ENCODE data around the gene PRIM2. TPM values are rescaled to one million over a fixed set of nuclear protein-coding genes. Genes with fewer than 3 reads are reported as not detected.

PRIM2 gene
- total and polyA plus RNA-seq, 9 donors, result 5.9 to 12.0 (median 9.8) TPM

DNA sequence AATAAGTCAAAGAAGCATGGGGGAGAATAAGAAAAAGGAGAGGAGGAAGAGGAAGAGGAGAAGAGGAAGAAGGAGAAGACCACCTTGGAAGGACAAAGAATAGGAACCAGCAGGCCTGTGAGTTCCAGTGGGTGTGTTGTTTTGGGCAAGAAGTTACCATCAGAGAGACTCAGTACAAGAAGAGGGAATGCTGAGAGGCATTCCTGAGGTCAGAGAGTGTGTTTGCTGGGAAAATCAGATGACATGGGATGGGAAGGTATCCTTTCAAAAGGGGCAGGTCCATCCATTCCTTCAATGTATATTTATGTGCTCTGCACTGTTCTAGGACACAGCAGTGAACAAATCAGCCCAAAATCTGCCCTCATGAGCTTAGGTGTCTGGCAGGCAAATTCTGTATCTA lies 40.5 kb upstream of the PRIM2 start:
- intact Hi-C loops (cut with DNase I), result no loop called here
- no peaks in the 10 kb centered on the region for H3K27me3 ChIP-seq
- H3K27ac ChIP-seq, result no peak overlapping the region
- H3K4me3 ChIP-seq, result no peak overlapping the region
- H3K9me3 ChIP-seq, result no peaks in the 10 kb centered on the region
- TF ChIP-seq POLR2A (IDR thresholded peaks at IDR 0.05) (no peak), EP300 (IDR thresholded peaks at IDR 0.05) (no peak)
- TF ChIP-seq, protein P1, sequence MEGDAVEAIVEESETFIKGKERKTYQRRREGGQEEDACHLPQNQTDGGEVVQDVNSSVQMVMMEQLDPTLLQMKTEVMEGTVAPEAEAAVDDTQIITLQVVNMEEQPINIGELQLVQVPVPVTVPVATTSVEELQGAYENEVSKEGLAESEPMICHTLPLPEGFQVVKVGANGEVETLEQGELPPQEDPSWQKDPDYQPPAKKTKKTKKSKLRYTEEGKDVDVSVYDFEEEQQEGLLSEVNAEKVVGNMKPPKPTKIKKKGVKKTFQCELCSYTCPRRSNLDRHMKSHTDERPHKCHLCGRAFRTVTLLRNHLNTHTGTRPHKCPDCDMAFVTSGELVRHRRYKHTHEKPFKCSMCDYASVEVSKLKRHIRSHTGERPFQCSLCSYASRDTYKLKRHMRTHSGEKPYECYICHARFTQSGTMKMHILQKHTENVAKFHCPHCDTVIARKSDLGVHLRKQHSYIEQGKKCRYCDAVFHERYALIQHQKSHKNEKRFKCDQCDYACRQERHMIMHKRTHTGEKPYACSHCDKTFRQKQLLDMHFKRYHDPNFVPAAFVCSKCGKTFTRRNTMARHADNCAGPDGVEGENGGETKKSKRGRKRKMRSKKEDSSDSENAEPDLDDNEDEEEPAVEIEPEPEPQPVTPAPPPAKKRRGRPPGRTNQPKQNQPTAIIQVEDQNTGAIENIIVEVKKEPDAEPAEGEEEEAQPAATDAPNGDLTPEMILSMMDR (IDR thresholded peaks at IDR 0.05), result no peak
- H3K4me1 ChIP-seq (ENCODE audit: insufficient read depth), result no peaks in the 10 kb centered on the region
- no peaks in the 10 kb centered on the region for H3K36me3 ChIP-seq
- no peak for DNase-seq

DNA sequence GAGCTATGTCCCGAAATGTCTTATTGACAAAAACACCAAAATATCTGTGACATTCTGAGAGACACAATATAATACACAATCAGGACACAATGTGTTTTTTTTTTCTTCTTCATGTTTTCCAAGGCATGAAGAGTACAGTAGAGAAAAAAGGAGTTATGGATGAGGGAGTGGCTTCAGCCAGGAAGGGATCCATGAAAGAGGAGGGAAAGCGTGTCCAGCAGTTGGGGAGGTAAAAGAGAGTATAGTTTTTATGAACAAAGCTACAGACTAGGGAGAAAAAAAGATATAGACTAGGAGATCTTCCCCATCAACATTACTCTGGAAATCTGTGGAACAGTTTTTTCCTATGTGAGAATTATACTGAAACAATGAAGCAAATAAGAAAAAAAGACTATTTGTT lies 38.9 kb upstream of the PRIM2 start:
- no peaks in the 10 kb centered on the region for H3K36me3 ChIP-seq
- H3K4me3 ChIP-seq, result no peak overlapping the region
- no peaks in the 10 kb centered on the region for H3K27me3 ChIP-seq
- H3K4me1 ChIP-seq (ENCODE audit: insufficient read depth), result no peaks in the 10 kb centered on the region
- H3K9me3 ChIP-seq, result no peaks in the 10 kb centered on the region
- no peak overlapping the region for H3K27ac ChIP-seq
- WGBS, 3 donors, result 92 to 97% (median 96%) methylated on average over 2 of the region's 2 CpGs
- intact Hi-C loops (cut with DNase I), result no loop called here
- DNase-seq, result no peak
- TF ChIP-seq POLR2A (IDR thresholded peaks at IDR 0.05), result no peak
- TF ChIP-seq EP300 (IDR thresholded peaks at IDR 0.05), result no peak
- TF ChIP-seq, protein P1 (IDR thresholded peaks at IDR 0.05), result no peak

DNA sequence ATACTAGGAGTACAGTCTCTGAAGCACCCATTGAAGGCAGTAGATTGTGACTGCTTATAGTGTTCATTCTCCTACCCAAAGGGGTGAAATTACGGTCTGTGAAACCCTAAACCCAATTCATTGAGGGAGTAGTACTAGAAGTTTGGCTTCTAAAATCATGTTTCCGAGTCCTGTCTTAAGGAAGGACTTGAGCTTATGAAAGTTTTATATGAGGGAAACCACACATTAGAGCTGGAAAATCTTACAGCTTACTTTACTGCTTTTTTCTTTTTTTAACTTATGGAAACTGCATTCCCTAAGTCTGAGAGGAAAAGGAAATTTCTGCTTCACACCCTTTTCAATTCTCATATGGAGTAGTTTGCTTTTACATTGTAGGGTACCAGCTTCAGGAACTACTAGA lies 38.4 kb upstream of the PRIM2 start:
- DNase-seq, result no peak
- TF ChIP-seq, protein P1 (IDR thresholded peaks at IDR 0.05), result no peak
- TF ChIP-seq POLR2A (IDR thresholded peaks at IDR 0.05) (no peak), EP300 (IDR thresholded peaks at IDR 0.05) (no peak)
- no peaks in the 10 kb centered on the region for H3K9me3 ChIP-seq
- H3K36me3 ChIP-seq, result no peaks in the 10 kb centered on the region
- no peak overlapping the region for H3K4me3 ChIP-seq
- intact Hi-C loops (cut with DNase I), result no loop called here
- no peaks in the 10 kb centered on the region for H3K27me3 ChIP-seq
- H3K4me1 ChIP-seq (ENCODE audit: insufficient read depth), result no peaks in the 10 kb centered on the region
- WGBS, 3 donors, result 88 to 94% (median 89%) methylated on average over 2 of the region's 2 CpGs
- no peak overlapping the region for H3K27ac ChIP-seq

DNA sequence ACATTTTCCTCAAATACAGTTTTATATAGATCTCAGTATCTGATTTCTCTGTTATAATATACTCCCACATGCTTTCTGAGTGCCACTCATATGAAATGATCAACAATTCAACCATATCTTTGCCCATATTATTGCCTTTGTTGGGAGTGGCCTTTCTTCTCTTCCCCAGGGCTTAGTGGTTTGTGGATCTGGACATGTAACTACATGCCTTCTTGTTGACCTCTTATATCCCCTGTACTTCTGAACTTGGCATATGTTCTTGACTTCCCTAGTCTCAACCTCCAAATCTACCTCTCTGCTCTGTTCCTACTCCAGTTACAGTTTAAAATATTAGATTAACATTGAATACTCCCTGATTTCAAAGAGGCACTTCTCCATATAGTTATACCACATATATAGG lies 34.3 kb upstream of the PRIM2 start:
- intact Hi-C loops (cut with DNase I), result no loop called here
- Histone ChIP-seq H3K36me3 (no peaks in the 10 kb centered on the region), H3K27me3 (no peaks in the 10 kb centered on the region), H3K27ac (no peak overlapping the region), H3K9me3 (no peaks in the 10 kb centered on the region), H3K4me1 (ENCODE audit: insufficient read depth) (no peaks in the 10 kb centered on the region), H3K4me3 (no peak overlapping the region)
- TF ChIP-seq, protein P1 (IDR thresholded peaks at IDR 0.05), result no peak
- no peak for TF ChIP-seq EP300 (IDR thresholded peaks at IDR 0.05)
- no peak for TF ChIP-seq POLR2A (IDR thresholded peaks at IDR 0.05)
- no peak for DNase-seq
